ENCODE measurements around the gene NEK9.

NEK9 gene

DNA sequence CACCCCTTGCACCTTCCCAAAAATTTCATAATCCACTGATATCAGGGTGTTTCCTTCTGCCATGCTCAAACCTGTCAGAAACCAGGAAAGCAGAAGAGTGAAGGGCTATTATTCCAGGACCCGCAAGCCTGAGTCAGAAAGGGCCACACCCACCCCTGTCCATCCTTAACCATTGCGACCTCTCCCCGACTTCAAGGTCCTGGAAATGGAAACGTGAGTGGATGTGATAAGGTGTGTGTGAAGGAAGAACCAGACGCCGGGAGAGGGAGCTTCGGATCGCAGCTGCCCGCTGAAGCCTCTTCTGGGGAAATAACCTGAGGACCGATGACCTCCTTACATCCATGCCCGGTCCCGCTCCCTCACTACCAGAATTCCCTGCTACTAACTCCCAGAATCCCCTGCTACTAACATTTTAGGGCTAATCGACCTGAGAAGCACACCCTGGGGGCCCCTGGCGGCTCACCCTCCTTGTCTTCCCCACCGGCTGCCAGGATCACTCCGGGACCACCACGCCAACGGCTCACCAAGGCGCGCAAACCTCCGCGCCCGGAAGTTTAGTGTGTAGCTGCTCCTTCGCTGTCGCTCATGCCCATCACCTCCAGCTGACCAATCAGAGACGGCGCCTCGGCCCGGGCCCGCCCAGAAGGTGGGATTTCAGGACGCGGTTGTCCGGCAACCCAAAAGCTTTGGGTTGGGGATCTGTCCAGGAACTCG is 63.2 kb downstream of the NEK9 start, which contains the start of gene ACYP1:
Gene ACYP1, minus strand, starts transcription at position 534 of the 714 bp plus-strand sequence. Its CDS starts 471 bp downstream, at position 63.
- ATAC-seq = peak; percentile 99

DNA sequence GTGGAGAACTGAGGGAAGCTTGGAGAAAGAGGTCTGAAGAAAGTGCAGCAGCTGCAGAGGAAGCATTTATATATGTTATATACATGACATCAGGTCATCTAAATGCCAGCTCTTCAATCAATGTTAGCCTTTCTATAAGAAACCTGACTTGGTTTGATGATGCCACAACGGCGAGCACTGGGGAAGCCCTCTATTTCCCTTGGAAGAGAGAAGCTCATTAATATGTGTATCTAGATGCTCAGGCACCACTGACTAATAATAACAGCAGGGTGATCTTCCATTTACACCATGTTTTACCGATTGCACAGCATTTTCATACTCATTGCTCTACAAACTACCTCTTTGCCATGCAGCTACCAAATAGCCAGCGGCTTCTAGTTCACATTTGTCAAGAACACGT is 63.8 kb downstream of the NEK9 start:
- ATAC-seq = peak in 1 of 2 donors; percentile 3

DNA sequence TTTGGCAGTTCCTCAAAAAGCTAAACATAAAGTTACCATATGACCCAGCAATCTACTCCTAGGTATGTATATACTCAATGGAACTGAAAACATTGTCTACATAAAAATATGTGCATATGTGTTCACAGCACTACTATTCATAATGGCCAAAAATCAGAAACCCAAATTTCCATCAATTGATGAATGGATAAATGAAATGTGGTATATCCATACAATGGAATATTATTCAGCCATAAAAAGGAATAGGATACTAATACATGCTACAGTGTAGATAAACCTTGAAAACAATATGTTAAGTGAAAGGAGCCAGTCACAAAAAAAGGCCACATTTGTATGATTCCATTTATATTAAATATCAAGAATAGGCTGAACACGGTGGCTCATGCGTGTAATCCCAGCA is 66.4 kb downstream of the NEK9 start:
- no peak for ATAC-seq

DNA sequence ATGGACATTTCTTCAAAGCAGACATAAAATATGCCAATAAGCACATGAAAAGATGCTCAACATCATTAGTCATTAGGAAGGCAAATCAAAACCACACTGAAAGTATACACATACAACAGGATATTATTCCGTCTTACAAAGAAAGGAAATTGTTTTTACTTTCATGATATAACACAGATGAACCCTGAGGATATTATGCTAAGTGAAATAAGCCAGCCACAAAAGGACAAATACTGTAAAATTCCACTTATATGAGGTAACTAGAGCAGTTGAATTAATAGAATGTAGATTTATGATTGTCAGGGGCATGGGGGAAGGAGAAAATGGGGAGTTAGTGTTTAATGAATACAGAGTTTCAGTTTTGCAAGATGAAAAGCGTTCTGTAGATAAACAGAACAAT is 67.2 kb downstream of the NEK9 start:
- no peak for ATAC-seq

DNA sequence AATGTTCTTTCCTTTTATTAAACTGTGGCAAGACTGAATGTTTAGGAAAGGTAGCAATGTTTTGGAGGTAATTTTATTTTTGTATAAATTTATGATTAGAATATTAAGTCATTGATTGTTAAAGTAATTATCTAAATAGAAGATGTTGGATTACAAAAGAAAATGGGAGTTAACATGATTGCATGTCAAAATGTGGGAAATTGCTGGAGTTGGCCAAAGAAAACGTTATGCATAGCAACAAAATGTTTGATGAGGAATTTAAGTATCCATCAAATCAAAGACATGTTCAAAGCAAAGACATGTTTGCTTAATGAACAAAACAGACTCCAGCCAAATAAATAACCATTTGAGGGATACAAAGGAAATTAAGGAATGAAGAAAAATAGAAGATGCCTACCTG is 72.4 kb downstream of the NEK9 start:
- ATAC-seq = no peak

DNA sequence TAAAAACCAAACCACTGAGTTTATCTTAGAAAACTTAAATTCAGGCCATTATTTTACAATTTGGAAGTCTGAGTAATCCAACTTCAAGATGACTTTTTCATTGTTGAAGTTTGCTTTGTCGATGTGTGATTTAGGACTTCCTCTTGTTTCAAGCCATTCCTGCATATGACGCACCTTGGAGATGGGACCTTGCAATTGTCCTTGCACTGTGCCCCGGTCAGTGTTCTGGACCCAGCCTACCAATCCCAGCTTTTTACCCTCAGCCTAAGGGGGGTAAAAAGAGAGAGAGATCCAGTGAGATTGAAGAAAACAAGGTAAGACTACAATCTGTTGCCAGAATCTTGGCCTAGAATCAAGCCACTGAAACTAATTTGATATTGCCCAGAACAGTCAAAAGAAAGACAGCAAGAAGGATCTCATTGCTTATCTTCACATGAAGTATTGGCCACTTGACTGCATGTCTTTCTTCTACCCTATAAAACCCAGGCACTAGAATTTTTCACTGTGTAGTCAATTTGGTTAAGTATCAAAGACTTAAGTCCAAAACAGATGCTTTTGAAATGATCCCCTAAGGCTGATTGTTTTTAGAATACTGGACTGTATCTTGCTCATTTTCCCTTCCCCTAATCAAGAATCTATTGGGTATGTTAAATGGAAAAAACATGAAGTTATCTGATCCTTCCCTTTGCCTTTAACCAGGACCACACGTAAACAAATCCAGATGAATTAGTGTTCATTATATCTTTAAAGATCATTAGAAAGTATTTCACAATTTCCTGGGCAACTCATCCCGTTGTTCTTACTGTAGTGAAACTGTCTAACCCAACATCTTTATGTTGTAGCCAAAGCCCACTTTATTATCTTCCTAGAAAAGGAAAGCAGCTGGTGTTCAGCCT is 73.2 kb downstream of the NEK9 start:
- no peak for ATAC-seq

DNA sequence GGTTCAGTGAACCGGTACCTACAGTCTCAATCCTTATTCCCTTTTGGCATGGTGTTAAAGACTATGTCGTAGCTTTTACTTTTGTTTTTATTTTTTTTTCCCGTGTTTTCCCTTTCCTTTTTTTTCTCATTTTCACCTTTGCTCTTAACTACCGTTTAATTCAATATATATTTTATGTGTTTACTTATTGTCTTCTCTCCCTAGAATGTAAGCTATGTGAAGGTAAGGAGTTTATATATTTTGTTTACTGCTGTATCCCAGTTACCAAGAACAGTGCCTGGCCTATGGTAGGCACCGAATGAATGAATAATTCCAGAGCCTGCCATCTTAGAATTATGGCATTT is 75.3 kb downstream of the NEK9 start:
- ATAC-seq = no peak

DNA sequence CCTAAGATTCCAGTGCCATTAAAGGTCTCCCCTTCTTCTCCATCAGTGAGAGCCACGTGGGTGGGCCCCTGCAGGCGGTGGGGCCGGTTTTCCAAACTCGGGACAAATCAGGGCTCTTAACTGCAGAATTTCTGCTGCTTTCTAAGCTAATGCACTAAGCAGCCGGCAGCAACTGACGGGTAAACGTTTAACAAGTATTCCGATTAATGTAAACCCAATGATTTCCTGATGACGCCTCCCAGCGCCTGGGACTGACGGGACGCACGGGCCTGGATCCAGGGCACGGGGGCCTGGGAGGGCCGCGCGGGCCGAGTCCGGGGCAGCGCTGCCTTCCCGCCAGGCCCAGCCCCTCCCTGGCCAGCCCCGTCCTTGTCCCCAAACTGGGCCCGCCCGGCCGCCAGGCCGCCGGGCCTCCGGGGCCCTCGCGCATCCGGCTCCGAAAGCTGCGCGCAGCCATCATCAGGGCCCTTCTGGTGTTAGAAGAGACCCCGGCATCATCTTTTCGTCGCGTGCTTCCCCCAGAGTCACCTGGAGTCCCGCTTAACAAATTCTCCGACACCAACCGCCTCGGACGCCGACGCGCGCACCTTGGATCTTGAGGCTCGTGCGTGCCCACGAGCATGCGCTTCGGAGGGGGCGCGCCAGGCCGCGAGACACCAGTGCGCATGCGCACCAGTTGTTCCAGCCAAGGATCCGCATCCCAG is 75.8 kb downstream of the NEK9 start, which contains the start of gene MLH3:
Gene MLH3, minus strand, starts transcription at position 616 of the 704 bp plus-strand sequence. CDS start 1,812 bp downstream, outside the sequence.
- peak; percentile 73 to 74 for ATAC-seq

DNA sequence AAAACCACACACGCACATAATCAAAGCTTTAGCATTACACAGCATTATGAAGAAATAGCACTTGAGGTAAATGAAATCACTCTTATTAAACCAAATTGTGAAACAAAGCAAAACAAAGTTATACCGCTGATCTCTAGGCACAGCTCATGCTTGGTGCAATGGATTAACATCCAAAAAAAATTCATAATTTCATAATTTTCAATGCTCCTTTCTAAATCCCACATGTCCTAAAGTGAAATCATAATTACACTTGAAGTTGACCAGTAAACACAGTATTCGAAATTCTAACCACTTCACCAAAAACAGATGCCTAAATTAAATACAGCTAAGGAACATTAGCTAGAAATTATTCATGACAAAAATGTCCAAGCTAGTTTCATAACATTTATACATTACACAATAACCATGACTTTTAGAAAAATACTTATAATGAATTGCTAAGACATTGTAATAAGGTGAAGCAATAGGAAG is 77.1 kb downstream of the NEK9 start:
- no peak for ATAC-seq

DNA sequence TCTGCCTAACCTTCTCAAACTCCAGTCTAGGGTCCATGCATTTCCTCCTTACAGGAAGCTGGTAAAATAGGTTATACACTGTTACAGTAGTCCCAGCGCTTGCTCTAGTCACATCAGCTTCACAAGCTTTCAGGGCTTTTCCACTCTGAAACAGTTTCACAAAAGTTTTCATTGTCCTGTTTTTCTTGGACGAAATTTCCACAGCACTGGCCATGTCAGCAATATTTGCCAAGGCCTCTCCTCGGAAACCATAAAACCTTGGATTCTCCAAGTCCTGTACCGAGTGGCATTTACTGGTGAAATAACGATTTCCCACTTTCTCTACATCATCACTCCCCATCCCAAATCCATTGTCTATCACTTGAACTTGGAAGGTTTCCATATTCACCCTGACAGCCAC is 77.7 kb downstream of the NEK9 start:
- no peak for ATAC-seq

DNA sequence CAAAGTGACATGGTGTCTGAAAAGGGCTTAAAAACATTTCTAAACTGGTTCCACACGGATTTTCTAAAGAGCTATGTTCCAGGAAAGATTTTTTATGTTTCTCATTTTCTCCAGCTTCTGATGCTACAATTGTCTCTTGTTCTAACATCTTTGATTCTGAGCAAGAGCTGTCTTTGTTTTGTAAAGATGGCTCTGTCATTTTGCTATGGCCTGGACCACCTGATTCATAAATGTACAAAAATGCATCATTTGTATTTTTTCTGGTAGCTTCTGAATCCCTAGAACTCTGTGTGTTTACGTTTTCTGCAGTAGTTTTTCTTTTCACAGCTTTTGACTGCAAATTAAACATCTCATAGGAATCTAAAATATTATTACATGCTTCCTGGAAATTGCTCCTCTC is 78.7 kb downstream of the NEK9 start:
- ATAC-seq = no peak

DNA sequence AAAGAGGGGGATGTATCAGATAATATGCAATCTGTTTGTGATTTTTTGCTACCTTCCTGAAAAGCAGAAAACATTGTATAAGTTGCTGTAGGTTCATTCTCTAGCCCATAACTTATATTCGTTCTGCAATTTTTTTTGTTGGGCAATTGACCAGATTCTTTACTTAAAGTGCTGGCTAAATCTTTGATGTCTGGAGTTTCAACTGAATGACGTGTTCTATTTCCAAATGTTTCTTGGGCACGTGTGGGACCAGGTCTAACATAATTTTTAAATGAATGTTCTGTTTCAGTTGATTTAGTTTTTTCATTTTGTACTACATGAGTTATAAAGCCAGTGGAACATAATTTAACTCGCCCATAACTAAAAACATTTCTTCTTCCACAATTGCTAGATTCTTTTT is 79.3 kb downstream of the NEK9 start:
- no peak for ATAC-seq

DNA sequence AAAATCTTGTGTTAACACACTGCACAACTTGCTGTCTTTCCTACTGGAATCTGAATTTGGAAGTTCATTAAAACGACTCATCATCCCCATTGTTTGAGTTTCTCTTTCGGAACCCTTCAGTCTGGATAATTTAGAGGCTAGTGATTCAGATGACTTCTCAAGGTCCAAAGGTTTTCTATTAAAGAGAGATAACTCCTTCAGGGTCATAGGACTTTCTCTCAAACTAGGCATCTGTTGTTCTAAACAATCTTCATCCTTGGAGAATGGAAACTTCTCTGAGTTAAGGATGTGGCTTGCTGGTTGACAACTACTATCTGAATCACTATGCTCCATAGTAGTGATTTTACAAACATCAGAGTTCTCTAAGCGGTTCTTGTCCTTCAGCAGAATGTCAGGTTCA is 79.9 kb downstream of the NEK9 start:
- peak in 1 of 2 donors; percentile 42 for ATAC-seq

DNA sequence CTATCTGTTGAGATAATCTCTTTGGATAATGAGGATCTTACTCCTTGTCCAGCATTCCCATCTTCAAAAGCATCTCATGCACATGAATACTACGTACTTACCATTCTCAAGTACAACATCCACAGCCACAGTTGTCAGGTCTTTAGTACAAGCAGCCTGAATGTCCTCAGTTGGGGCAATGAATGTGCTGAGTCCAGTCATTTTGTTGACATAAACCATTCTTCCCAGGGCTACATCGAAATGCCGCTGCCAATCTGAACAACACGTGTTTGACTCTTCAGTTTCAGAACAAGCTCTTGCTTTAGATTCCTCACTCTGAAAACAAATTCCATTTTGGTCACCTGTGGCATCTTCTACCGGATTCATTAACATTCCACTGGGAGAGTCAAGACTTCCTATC is 80.6 kb downstream of the NEK9 start:
- no peak for ATAC-seq

DNA sequence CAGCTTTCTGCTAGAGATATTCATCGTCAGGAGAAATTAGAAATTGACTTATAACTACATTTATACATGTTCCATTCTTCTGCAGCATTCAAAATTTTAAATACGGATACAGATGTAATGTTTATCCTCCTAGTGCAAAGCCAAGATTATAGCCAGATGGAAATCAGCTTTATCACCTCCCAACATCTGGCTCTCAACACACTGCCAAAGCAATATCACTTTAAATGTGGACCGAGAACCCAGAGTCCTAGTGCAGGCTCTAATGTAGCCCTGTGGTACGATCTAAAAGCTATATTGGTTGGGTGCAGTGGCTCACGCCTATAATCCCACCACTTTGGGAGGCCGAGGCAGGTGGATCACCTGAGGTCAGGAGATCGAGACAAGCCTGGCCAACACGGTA is 82.1 kb downstream of the NEK9 start:
- ATAC-seq = no peak

DNA sequence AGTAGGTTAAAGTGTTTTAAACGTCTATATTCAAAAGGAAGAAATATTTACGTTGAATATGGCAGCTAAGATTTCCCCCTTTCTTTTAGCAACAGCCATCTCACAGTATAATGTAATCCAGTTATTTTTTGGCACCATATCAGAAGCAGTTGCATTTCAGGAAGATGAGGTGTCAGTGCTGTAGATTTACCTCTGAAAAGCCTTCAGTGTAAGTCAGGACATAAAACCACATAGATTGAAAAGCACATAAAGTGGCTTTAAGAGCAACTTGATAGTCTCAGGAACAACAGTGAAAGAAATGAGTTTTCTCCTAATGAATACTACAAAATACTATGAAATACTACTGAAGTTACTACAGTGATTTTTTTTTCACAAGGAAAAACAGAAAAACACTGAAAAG is 82.5 kb downstream of the NEK9 start:
- no peak for ATAC-seq

DNA sequence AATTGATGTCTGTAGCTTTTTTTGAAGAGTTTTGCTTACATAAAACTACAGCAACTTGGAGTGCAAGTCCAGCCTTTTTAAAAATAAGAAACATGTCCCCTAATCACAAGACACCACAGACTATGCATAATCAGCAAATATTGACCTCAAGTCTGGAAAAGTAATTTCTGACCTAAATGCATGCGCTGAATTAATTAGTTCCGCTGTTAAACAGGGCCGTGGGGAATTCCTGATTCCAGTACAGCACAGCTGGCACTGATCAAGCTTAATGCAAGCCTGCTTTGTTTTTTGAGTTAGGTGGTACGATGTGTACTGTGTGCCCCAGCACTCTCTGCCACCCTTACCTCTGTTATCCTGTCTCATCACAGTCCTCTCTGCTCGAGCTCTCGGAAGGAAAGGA is 84.8 kb downstream of the NEK9 start:
- ATAC-seq = no peak

DNA sequence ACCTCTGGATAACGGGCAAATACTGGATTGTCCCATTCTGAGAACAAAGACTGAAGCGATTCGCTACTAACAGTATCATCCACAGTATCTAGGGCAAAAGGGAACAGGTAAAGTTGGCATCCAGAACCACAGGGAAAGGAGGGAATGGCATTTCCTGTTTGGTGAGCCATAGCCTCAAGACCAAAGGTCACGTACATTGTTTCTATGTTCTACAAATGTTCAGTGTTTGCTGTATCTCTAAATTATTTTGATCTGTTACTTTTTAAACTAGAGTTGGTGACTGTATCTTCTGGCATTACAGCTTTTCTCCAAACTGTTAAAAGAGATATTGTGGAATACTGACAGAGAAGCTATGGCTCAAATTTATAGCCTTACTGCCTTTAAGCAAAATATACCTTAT is 85.2 kb downstream of the NEK9 start:
- ATAC-seq = no peak

DNA sequence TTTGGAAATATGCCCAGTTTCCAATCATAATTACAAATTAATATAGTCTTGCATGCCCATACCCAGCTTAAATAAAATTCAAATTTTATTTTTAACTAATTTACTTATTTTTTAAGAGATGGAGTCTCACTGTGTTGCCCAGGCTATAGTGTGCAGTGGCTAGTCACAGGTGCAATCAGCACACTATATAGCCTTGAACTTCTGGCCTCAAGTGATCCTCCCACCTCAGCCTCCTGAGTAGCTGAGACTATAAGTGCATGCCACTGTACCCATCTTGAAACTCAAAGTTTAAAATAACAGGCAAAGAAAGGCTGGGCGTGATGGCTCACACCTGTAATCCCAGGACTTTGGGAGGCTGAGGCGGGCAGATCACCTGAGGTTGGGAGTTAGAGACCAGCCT is 85.9 kb downstream of the NEK9 start:
- ATAC-seq = no peak

DNA sequence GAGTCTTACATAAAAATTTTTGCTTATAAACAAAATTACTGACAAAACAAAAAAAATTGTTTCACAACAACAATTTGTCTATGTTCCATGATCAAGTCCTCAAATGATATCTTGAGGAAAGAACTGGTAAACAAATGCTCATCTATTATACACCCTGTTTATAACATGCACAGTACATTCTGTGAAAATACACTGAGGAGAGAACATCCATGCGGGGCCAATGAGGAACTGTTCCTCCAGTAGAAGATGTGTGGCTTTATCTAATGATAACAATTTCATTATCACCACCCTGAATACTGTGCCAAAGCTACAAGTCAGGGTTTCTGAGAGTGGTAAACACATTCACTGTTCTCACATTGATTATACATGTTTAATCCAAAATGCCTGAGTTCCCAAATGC is 86.3 kb downstream of the NEK9 start:
- ATAC-seq = no peak

DNA sequence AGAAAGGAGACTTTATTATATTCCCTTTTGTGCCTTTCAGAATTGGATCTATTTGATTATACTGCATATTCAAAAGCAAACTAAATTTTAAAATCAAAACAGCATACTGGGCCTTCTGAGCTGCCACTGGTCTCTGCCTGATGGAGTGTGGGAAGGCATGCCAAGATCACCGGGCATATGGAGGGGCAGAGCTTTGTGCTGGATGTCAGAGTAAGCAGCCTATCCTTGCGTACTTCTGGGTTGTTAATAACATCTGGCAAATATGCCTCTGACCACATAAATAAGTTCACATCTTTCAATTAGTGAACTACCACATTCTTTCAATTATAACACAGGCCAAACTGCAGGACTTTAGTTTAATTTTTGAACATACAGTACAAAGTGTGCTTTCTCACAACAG is 93.9 kb downstream of the NEK9 start:
- ATAC-seq = no peak

DNA sequence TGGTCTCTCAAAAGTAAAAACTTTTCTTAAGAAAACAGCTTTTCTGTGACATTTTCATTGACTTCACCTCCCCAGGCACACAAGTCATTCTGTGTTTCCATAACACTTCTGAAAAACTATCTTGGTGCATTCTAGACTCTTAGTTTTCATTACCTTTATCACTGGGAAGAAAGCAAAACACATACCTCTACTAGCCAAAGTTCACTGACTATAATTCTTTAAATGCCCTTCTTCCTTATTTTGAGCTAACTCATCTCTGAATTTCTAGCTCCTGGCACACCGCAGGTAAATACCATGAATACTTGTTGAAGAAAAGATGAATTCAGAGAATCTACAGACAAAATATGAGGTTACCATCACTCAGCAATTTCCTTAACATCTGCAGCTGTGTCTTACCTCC is 96.7 kb downstream of the NEK9 start:
- ATAC-seq = no peak
